Naive thymus-derived CD8-positive, alpha-beta T cell (primary cell): ENCODE measurements around the gene DKC1. TPM values are rescaled to one million over a fixed set of nuclear protein-coding genes. Genes with fewer than 3 reads are reported as not detected.

Source experiments
- ATAC-seq, 2 donors: fragments of 150-1000 bp; cut with Tn5 transposase in 1 of 2; sonication (Bioruptor Pico), chemical (Tn5 transposase) in 1 of 2; 1 replicate in 1 of 2; 2 replicates in 1 of 2; pipeline ENCODE4 v1.10.0; 2021; ENCODE audit warnings: mild to moderate bottlenecking in 2 of 2, moderate library complexity in 2 of 2
- POLR2A ChIA-PET: fragments of 350-600 bp; sonication (Branson Sonifier 250); formaldehyde crosslinking; loops from one replicate; lab custom pipeline; 2021; ENCODE audit warnings: antibody characterized with exemption; lab: Charles Lee
- DNase-seq, 10 donors: peaks; one replicate each; pipeline versions ENCODE4 v3.0.0 to v3.0.0-alpha.2; 2020 to 2022
- H3K27ac Mint-ChIP-seq, 10 donors: one replicate each; pipeline ENCODE4 v1.8.0; 2020 to 2022; ENCODE audit warnings: mild to moderate bottlenecking in 10 of 10, mixed read lengths in 10 of 10, moderate library complexity in 4 of 10, inconsistent platforms in 1 of 10
- H3K27me3 Mint-ChIP-seq, 5 donors: one replicate each; pipeline ENCODE4 v1.8.0; 2021 to 2022; ENCODE audit warnings: mixed read lengths in 5 of 5
- H3K36me3 Mint-ChIP-seq, 3 donors: one replicate each; pipeline ENCODE4 v1.8.0; 2020 to 2022; ENCODE audit warnings: mixed read lengths in 3 of 3, mild to moderate bottlenecking in 2 of 3, inconsistent platforms in 1 of 3
- H3K4me1 Mint-ChIP-seq, 4 donors: one replicate each; pipeline ENCODE4 v1.8.0; 2021 to 2022; ENCODE audit warnings: mixed read lengths in 4 of 4
- H3K4me3 Mint-ChIP-seq, 10 donors: one replicate each; pipeline ENCODE4 v1.8.0; 2020 to 2022; ENCODE audit warnings: mild to moderate bottlenecking in 10 of 10, mixed read lengths in 10 of 10, moderate library complexity in 6 of 10, inconsistent platforms in 1 of 10
- H3K9me3 Mint-ChIP-seq, 9 donors: one replicate each; pipeline ENCODE4 v1.8.0; 2020 to 2022; ENCODE audit warnings: mixed read lengths in 9 of 9, mild to moderate bottlenecking in 3 of 9, inconsistent platforms in 1 of 9, moderate library complexity in 1 of 9
- polyA plus RNA-seq, 3 donors: library from polyadenylated mRNA; unstranded; fragments of 300-500 nt; fragmentation: Illumina TruSeq; gene quantifications; one replicate each; pipeline ENCODE4 v1.2.3, GENCODE V29; 2021
- total RNA-seq, 8 experiments: library from RNA in 2 of 8; stranded (reverse) in 2 of 8; gene quantifications; one replicate each; pipeline ENCODE4 v1.2.3 and lab custom pipeline; 2021 to 2026

Gene DKC1
- total and polyA plus RNA-seq, 5 experiments from 2014 or later = 38.6 to 93.7 (median 56.5) TPM

- peaks cover 0 to 8% (median 3%) of the 10 kb centered on the region in 4 donors for H3K4me1 Mint-ChIP-seq
- H3K36me3 Mint-ChIP-seq = peaks cover 0 to 76% (median 6%) of the 10 kb centered on the region in 3 donors
- ATAC-seq (no peak), DNase-seq (no peak)
- no peak overlapping the region for H3K4me3 Mint-ChIP-seq
- POLR2A ChIA-PET = no interaction called here
- H3K27me3 Mint-ChIP-seq = no peaks in the 10 kb centered on the region
- peaks cover 0 to 3% (median 0%) of the 10 kb centered on the region in 9 donors for H3K9me3 Mint-ChIP-seq
- peak overlapping the region in 1 of 10 donors; percentile 71 for H3K27ac Mint-ChIP-seq
Observed at GRCh38 chrX:154774622-154775021, 12.0 kb downstream of the DKC1 start.

- POLR2A ChIA-PET = interaction anchor here (1.3 kb wide), 1 partner anchor 12 kb away, joined by 3 read pairs; no protein-coding TSS in a partner anchor
- Mint-ChIP-seq H3K4me1 (peaks cover 0 to 8% (median 3%) of the 10 kb centered on the region in 4 donors), H3K27me3 (no peaks in the 10 kb centered on the region), H3K36me3 (peaks cover 0 to 67% (median 6%) of the 10 kb centered on the region in 3 donors), H3K27ac (peak overlapping the region in 3 of 10 donors; percentile 11 to 48 (median 21)), H3K9me3 (peaks cover 0 to 3% (median 0%) of the 10 kb centered on the region in 9 donors), H3K4me3 (no peak overlapping the region)
- DNase-seq = no peak
- no peak for ATAC-seq
Observed at GRCh38 chrX:154775419-154776349, 13.0 kb downstream of the DKC1 start.

GRCh38 chrX:154776753-154777152, 14.1 kb downstream of the DKC1 start:
- peaks cover 0 to 57% (median 6%) of the 10 kb centered on the region in 3 donors for H3K36me3 Mint-ChIP-seq
- peaks cover 0 to 3% (median 0%) of the 10 kb centered on the region in 9 donors for H3K9me3 Mint-ChIP-seq
- POLR2A ChIA-PET = interaction anchor here (0.5 to 1.3 kb wide), 2 partner anchors 13 to 796 kb away, joined by 3 read pairs; no protein-coding TSS in a partner anchor
- DNase-seq (no peak), ATAC-seq (no peak)
- H3K4me1 Mint-ChIP-seq = peaks cover 0 to 6% (median 2%) of the 10 kb centered on the region in 4 donors
- no peaks in the 10 kb centered on the region for H3K27me3 Mint-ChIP-seq
- peak overlapping the region in 3 of 10 donors; percentile 32 to 48 (median 43) for H3K27ac Mint-ChIP-seq
- no peak overlapping the region for H3K4me3 Mint-ChIP-seq

- peaks cover 0 to 3% (median 0%) of the 10 kb centered on the region in 9 donors for H3K9me3 Mint-ChIP-seq
- peaks cover 0 to 39% (median 6%) of the 10 kb centered on the region in 3 donors for H3K36me3 Mint-ChIP-seq
- ATAC-seq (no peak), DNase-seq (no peak)
- H3K27ac Mint-ChIP-seq = peak overlapping the region in 2 of 10 donors; percentile 9 to 44
- POLR2A ChIA-PET = no interaction called here
- no peak overlapping the region for H3K4me3 Mint-ChIP-seq
- peaks cover 4 to 15% (median 11%) of the 10 kb centered on the region in 4 donors for H3K4me1 Mint-ChIP-seq
- H3K27me3 Mint-ChIP-seq = no peaks in the 10 kb centered on the region
Observed at GRCh38 chrX:154779261-154779660, 16.6 kb downstream of the DKC1 start.

- no peaks in the 10 kb centered on the region for H3K27me3 Mint-ChIP-seq
- POLR2A ChIA-PET = interaction anchor here (0.8 kb wide), 1 partner anchor 18 kb away, joined by 4 read pairs; the partner anchor contains the start of gene DKC1
- ATAC-seq = no peak
- peaks cover 0 to 3% (median 0%) of the 10 kb centered on the region in 9 donors for H3K9me3 Mint-ChIP-seq
- DNase-seq = no peak
- no peak overlapping the region for H3K27ac Mint-ChIP-seq
- H3K4me1 Mint-ChIP-seq = peaks cover 5 to 18% (median 16%) of the 10 kb centered on the region in 4 donors
- no peak overlapping the region for H3K4me3 Mint-ChIP-seq
- peaks cover 0 to 24% (median 2%) of the 10 kb centered on the region in 3 donors for H3K36me3 Mint-ChIP-seq
Observed at GRCh38 chrX:154780968-154781367, 18.3 kb downstream of the DKC1 start.

- ATAC-seq = no peak
- Mint-ChIP-seq H3K27me3 (no peaks in the 10 kb centered on the region), H3K36me3 (peaks cover 0 to 6% (median 5%) of the 10 kb centered on the region in 3 donors), H3K9me3 (peaks cover 0 to 3% (median 0%) of the 10 kb centered on the region in 9 donors), H3K4me3 (peak overlapping the region; percentile 74 to 92 (median 84)), H3K27ac (peak overlapping the region in 9 of 10 donors; percentile 42 to 90 (median 88)), H3K4me1 (peaks cover 7 to 17% (median 16%) of the 10 kb centered on the region in 4 donors)
- POLR2A ChIA-PET = interaction anchor here (1.4 kb wide), 1 partner anchor 22 kb away, joined by 3 read pairs; the partner anchor contains the start of gene DKC1
- no peak for DNase-seq
Observed at GRCh38 chrX:154784149-154784995, 21.7 kb downstream of the DKC1 start.

GRCh38 chrX:154785716-154786115, 23.1 kb downstream of the DKC1 start:
- H3K27me3 Mint-ChIP-seq = no peaks in the 10 kb centered on the region
- peaks cover 7 to 17% (median 16%) of the 10 kb centered on the region in 4 donors for H3K4me1 Mint-ChIP-seq
- POLR2A ChIA-PET = no interaction called here
- H3K4me3 Mint-ChIP-seq = no peak overlapping the region
- no peak for DNase-seq
- ATAC-seq = no peak
- peaks cover 0 to 3% (median 0%) of the 10 kb centered on the region in 9 donors for H3K9me3 Mint-ChIP-seq
- H3K36me3 Mint-ChIP-seq = peaks cover 0 to 8% (median 6%) of the 10 kb centered on the region in 3 donors
- no peak overlapping the region for H3K27ac Mint-ChIP-seq

- ATAC-seq (no peak), DNase-seq (no peak)
- Mint-ChIP-seq H3K27ac (no peak overlapping the region), H3K27me3 (no peaks in the 10 kb centered on the region), H3K4me3 (no peak overlapping the region), H3K9me3 (no peaks in the 10 kb centered on the region), H3K4me1 (peaks cover 0 to 4% (median under 1%) of the 10 kb centered on the region in 4 donors), H3K36me3 (peaks cover 0 to 8% (median 2%) of the 10 kb centered on the region in 3 donors)
- POLR2A ChIA-PET = interaction anchor here (0.5 kb wide), 1 partner anchor 20 kb away, joined by 4 read pairs; no protein-coding TSS in a partner anchor
Observed at GRCh38 chrX:154791467-154791866, 28.8 kb downstream of the DKC1 start.

- ATAC-seq (no peak), DNase-seq (no peak)
- peaks cover 0 to 8% (median 2%) of the 10 kb centered on the region in 3 donors for H3K36me3 Mint-ChIP-seq
- H3K27me3 Mint-ChIP-seq = no peaks in the 10 kb centered on the region
- peaks cover 0 to 8% (median 3%) of the 10 kb centered on the region in 4 donors for H3K4me1 Mint-ChIP-seq
- no peaks in the 10 kb centered on the region for H3K9me3 Mint-ChIP-seq
- no peak overlapping the region for H3K27ac Mint-ChIP-seq
- no peak overlapping the region for H3K4me3 Mint-ChIP-seq
- POLR2A ChIA-PET = interaction anchor here (0.5 kb wide), 1 partner anchor 21 kb away, joined by 4 read pairs; no protein-coding TSS in a partner anchor
Observed at GRCh38 chrX:154791939-154792338, 29.3 kb downstream of the DKC1 start.

- DNase-seq = no peak
- Mint-ChIP-seq H3K36me3 (peaks cover 0 to 4% (median 0%) of the 10 kb centered on the region in 3 donors), H3K27me3 (no peaks in the 10 kb centered on the region), H3K4me1 (peaks cover 0 to 12% (median 3%) of the 10 kb centered on the region in 4 donors), H3K9me3 (no peaks in the 10 kb centered on the region), H3K4me3 (no peak overlapping the region), H3K27ac (no peak overlapping the region)
- no peak for ATAC-seq
- POLR2A ChIA-PET = no interaction called here
Observed at GRCh38 chrX:154793084-154793795, 30.6 kb downstream of the DKC1 start.

- POLR2A ChIA-PET = no interaction called here
- DNase-seq = no peak
- H3K36me3 Mint-ChIP-seq = peaks cover 0 to 1% (median 0%) of the 10 kb centered on the region in 3 donors
Observed at GRCh38 chrX:154795016-154795415, 32.4 kb downstream of the DKC1 start.

More at GRCh38 chrX:154795016-154795415, 32.4 kb downstream of the DKC1 start:
- no peak for ATAC-seq
- Mint-ChIP-seq H3K27ac (no peak overlapping the region), H3K27me3 (no peaks in the 10 kb centered on the region), H3K4me3 (no peak overlapping the region), H3K4me1 (peaks cover 10 to 28% (median 14%) of the 10 kb centered on the region in 4 donors), H3K9me3 (no peaks in the 10 kb centered on the region)
